GM19455 (cell line): ENCODE data around the gene MCF2L2.

Experiments used
- ATAC-seq: cut with Tn5 transposase; IDR thresholded peaks from one replicate; pipeline ENCODE4 v1.9.1; 2021; ENCODE audit not compliant: unreplicated experiment

Gene MCF2L2

GRCh38 chr3:183330881-183331280, 97.5 kb downstream of the MCF2L2 start:
- no peak for ATAC-seq

- no peak for ATAC-seq
These were observed 98.9 kb downstream of the MCF2L2 start for GRCh38 chr3:183329543-183329942.

DNA sequence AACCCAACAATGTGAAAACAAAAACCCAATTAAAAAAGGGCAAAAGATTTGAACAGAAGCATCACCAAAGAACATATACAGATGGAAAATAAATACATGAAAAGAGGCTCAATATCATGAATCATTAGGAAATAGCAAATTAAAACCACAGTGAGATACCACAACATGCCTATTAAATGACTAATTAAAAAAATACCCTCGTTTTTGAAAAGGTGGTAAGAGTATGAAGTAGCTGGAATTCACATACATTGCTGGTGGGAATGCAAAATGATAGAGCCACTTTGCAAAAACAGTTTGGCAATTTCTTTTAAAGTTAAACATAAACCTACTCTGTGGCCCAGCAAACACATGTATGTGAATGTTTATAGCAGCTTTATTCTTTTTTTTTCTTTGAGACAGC, 99.6 kb downstream of the MCF2L2 start:
- no peak for ATAC-seq

- no peak for ATAC-seq
These were observed 100.3 kb downstream of the MCF2L2 start for GRCh38 chr3:183328164-183328563.

- ATAC-seq, result no peak
These were observed 101.1 kb downstream of the MCF2L2 start for GRCh38 chr3:183327343-183327742.

DNA sequence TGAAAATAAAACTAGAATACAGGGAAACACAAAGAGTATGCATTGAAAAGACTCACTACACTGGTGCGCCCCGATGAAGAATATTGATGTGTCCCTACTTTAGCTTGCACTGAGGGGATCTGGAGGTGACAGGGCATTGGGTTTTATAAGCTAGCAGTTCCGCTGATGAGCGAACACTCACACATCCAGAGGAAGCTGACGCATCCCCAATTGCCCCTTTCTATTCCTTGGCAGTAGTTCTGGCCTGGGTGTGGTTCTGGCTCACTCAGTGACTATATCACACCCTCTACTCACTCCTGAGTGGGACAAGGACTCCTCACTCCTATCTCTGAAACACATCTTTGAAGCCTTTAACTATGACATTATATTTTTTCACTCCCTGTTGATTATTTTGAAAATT, 104.3 kb downstream of the MCF2L2 start:
- no peak for ATAC-seq

- no peak for ATAC-seq
These were observed 109.0 kb downstream of the MCF2L2 start for GRCh38 chr3:183319371-183319770.

GRCh38 chr3:183318877-183319276, 109.5 kb downstream of the MCF2L2 start:
- ATAC-seq, result no peak

DNA sequence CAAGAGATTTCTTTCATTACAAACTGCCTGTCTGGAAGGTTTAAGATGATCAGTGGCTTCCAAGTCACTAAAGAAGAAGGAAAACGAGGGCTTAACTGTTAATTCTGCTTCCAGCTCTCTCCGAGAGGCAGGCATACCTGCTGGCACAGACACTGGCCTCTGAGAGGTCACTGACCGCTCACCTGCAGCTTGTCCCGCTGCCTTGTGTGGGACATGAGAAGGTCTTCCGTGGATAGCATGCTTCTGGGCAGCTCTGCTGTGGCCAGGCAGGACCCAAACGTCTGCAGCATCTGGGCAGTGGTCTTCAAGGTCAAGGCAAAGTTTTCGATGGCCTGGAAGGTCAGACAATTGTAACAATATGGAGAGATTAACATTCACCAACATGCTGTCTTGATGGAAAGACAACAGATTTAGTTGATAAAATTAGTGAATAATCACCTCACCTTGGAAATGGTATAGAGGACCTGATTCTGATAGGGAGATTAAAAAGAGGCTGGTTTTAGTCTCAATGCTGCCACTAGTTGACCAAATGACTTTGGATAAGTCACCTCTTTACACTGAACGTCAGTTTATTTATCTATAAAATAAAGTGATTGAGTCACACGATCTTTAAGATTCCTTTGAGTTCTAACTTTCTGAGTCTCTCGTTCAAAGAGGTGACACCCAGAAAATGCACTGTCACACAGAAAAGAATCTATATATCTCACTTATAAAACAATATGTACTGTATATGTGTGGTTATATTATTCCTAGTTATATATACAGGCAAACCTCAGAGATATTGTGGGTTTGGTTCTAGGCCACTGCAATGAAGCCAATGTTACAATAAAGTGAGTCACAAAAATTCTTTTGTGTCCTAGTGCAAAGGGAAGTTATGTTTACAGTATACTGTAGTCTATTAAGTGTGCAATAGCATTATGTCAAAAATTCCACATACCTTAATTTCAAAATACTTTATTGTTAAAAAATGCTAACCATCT, 110.2 kb downstream of the MCF2L2 start:
- no peak for ATAC-seq

GRCh38 chr3:183317271-183317670, 111.1 kb downstream of the MCF2L2 start:
- no peak for ATAC-seq

DNA sequence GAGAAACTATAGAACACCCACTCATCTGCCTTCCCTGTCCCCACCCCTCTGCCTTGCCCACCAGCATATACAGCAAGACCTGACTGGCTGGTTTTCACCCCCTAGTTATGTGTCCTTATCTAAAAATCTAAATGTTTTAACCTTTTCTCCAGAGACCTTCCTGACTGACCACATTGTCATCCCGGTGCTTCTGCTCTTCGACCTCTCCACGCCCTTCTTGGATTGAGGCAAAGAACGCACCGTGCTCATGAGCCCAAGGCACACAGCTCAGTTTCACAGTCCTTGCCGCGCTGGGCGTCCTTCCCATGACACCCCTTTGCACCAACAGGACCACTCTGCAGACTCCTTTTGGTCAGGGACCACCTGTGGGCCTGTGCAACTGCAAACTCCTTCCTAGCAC, 112.7 kb downstream of the MCF2L2 start:
- ATAC-seq, result no peak

DNA sequence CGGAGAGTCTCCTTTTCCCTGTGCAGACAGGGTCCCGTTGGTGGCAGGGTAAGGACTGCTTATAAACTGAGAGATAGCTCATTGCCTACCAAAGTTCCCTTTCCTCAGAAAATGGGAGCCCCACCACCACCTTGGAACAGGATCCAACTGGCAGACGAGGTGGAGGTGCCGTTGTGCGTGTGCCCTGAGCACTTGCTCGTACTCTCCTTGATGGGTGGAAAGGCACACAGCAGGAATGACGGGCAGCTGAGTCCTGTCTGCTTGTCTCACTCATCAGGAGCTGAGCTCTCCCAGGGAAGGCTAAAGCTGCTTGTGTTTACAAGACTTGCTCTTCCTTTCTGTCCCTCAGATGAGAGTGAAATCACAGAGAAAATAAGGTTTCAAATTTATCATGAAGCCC, 114.7 kb downstream of the MCF2L2 start:
- ATAC-seq, result no peak

- ATAC-seq, result no peak
These were observed 115.1 kb downstream of the MCF2L2 start for GRCh38 chr3:183313351-183313750.

GRCh38 chr3:183312433-183312832, 116.0 kb downstream of the MCF2L2 start:
- ATAC-seq, result no peak

GRCh38 chr3:183310936-183311335, 117.5 kb downstream of the MCF2L2 start:
- no peak for ATAC-seq

GRCh38 chr3:183309276-183309675, 119.1 kb downstream of the MCF2L2 start:
- ATAC-seq, result no peak

DNA sequence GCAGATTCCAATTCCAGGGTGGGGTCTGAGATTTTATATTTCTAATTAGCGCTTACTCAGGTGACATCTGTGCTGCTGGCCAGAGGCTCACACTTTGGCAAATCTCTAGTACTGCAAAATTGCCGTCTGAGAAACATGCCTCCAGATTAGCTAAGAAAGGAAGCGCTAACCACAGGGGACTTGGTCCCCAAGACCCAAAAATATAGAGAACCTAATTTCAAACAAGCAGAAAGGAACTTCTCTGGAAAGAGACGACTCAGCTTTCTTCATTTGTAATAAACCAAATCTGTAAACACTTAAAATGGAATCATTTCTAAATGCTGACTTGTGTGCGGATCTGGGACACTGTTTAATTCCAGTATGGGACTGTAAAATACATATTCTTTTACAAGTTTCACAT, 119.7 kb downstream of the MCF2L2 start:
- ATAC-seq, result no peak

DNA sequence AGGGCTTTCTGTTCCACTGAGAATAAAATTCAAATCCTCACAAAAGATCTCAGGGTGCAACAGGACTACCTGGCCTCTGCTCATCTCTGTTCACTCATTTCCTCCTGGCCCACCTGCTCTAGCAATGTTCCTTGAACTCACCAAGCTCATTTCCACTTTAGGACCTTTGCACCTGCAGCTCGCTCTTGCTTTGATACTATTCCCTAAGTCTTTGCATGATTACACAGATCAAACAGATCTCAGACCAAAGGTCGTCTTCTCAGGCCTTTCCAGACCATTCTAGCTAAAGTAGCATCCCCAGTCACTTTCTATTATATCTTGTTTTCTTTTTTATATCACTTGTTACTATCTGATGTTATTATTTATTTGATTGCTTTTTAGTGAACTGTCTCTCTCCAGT, 120.7 kb downstream of the MCF2L2 start:
- ATAC-seq, result no peak

DNA sequence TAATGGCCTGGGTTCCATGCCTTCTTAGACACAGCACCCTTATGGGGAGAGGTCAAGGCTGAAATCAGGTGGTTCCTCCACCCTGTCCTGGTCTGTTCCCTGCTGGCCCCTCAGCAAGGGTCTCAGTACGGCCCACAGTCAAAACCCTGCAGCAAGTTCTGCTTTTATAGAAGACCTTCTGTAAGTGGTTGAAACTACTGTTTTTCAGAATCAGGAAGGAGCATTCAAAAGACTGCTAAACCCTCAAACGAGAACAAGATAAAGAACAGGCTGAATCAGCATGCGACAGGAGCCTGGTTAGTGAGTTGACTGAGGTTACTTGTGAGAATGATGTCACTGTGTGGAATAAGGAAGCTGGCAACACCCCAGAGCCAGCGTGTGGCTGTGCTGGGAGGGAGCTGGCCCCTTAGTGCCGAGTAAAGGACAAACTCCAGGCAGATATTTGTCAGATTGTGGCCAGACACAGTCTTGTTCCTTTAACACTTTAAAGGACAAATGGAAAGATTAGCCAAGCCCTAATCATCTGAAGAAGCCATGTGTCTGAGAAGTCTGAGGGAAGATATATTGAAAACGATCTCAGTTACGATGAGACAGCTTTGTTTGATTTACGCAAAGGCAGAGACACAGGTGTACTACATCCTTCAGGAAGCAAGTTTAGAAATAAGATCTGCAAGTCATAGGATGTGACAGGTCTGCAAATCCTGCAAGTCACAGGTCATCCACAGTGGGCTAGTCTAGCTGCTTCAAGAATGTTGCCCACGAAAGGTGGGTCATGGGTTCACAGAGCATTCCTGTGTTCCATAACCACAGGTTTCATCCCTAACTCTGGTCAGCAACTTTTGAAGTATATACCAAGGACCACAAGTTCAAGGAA, 121.4 kb downstream of the MCF2L2 start:
- ATAC-seq, result no peak

DNA sequence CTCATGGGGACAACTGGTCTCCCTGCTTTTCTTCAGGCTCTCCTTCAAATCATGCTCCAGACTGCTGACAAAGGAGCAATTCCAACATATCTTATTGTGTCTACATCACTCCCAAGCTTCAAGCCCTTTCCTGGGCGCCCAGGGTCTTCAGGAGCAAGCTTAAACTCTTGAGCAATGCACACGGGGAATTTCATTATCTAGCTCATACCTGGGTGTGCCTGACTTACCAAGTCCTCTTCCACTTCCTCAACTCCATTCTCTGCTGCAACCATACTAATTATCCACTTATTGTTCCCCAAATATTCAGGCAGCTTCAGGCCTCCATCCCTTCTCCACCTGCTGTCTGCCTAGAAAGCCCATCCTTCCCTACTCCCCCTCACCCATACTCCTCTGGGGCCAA, 124.7 kb downstream of the MCF2L2 start:
- no peak for ATAC-seq

DNA sequence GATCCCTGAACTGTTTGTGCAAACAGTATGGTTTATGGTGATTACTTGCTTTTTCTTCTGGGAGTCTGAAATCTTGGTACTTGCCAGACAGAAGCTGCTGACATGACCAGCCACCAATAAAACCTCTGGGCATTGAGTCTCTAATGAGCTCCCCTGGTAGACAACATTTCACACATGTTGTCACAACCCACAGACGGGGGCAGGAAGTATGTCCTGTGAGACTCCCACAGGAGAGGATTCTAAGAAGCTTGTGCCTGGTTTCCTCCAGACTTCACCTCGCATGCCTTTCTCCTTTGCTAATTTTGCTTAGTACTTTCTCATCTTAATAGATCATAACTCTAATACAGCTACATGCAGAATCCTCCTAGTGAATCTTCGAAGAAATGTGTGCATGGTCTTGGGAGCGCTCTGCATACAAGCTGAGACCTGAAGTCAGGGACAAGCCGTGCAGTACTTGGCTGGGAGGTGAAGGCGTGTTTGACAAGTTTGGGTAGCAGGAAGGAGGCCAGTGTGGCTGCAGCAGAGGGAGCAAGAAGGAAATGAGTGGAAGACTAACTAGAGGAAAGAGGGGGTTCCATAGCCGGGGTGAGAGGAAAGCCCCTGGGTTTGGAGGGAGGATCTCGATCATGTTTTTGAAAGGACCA, 126.4 kb downstream of the MCF2L2 start:
- ATAC-seq, result no peak
